HG03139 (cell line): ENCODE data around the gene INAVA.
"Not testable (repeated sequence)": the region's sequence is repeated elsewhere in the genome, so short reads cannot be mapped to it uniquely, and the experiment has no call there.

ENCODE experiments used
- ATAC-seq: cut with Tn5 transposase; IDR thresholded peaks from one replicate; pipeline ENCODE4 v1.9.1; 2021; ENCODE audit not compliant: unreplicated experiment

Gene INAVA

DNA sequence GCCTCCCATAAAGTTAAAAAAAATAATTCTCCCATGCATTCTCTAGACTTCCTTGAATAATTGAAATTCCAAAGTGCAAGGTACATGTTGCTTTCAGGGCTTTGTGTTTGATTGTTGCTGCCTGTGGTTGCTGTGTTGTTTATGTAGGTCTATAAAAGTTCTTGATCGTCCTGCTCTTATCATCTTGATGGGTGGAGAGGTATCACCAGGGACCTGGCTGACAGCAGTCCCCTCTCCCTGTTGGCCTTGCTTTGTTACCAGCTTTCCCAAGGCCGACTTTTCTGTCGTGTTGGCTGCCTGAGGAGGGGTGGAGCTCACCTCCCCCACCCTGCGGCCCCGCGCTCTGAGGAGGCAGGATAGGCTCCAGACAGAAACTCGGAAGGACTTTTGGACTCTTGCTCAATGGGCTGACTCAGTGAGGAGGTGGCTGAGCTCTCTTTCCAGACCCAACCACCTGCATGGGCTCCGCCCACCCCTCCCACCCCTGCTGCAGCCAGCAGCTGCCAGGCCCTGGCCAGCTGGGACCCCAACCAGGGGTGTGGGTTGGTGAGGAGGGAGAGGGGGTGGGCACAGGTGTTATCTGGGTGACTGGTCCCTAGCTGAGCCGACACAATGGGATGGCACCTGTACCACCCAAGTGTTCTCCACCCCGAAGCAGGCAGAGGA lies 2.0 kb downstream of the INAVA start:
- no peak for ATAC-seq

- no peak for ATAC-seq
These were observed 2.6 kb downstream of the INAVA start for GRCh38 chr1:200897259-200897658.

DNA sequence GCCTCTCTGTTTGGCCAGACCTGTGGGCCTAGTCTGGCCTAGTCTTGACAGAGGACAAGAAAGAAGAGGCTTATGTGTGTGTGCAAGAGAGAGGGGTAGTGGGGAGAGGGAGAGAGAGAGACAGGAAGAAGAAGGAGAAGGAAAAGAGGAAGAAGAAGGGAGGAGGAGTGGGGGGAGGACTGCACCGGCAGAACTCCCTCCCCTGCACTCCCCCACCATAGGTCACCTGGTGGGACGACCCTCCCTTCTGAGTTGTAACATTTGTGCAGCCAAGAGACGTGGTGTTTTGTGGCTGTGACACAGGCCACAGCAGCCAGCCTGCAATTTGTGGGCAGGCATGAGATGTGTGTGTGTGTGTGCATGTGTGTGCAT lies 4.3 kb downstream of the INAVA start:
- ATAC-seq: no peak

GRCh38 chr1:200899451-200899915 lies 4.8 kb downstream of the INAVA start:
- no peak for ATAC-seq

DNA sequence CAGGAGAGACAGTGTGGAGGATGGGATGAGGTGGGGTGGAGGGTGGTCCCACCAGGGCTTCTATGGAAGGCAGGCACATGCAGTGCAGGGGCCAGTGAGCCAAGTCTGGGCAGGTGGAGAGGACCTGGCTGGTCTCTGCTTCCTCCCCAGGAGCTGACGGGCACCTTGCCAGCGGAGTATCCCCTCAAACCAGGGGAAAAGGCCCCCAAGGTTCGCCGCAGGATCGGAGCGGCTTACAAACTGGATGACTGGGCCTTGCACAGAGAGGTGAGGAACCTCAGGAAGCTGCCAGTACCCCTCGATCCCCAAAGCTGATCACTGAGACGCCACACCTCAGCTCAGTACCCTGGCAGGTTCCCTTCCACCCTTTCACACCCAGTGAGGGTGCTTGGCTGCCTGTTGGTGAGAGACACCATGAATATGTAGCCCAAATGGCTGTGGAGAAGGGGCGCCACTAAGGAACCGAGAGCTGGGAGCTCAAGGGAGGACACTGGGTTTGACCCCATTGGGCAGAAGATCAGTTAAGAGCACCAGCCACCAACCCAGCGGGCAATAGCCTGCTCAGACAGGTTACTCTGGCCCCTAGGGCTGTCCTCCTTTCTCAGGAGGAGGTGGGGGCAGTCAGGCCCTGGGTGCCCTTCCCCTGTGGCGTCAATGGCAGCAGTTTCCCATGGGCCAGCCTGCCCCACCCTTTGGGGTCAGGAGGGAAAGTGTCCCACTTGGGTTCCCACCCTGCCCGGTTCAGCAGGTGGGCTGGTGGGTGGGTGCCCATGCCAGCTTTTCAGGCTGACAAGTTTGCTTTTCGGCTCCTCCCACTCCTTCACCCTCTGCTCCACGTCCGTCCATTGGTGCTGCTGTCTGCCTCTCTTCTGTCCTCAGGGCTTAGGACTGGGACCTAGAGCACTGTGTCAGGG lies 5.5 kb downstream of the INAVA start:
- ATAC-seq: no peak

DNA sequence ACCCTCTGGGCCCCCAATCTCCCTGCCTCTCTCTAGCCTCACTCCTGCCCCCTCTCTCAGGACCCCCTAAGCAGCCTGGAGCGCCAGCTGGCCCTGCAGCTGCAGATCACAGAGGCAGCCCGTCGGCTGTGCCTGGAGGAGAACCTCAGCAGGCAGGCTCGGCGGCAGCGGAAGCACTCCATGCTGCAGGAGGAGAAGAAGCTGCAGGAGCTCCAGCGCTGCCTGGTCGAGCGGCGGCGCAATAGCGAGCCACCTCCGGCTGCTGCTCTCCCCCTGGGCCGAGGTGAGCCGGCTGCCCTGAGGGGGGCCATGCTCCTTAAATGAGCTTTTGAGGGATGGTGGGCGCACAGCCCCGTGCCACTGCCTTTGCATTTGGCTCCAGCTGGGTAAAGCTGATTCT lies 6.2 kb downstream of the INAVA start:
- no peak for ATAC-seq

GRCh38 chr1:200901350-200901749 lies 6.7 kb downstream of the INAVA start:
- ATAC-seq: no peak

- ATAC-seq: no peak
These were observed 7.2 kb downstream of the INAVA start for GRCh38 chr1:200901796-200902444.

- ATAC-seq: no peak
These were observed 9.1 kb downstream of the INAVA start for GRCh38 chr1:200903793-200904192.

DNA sequence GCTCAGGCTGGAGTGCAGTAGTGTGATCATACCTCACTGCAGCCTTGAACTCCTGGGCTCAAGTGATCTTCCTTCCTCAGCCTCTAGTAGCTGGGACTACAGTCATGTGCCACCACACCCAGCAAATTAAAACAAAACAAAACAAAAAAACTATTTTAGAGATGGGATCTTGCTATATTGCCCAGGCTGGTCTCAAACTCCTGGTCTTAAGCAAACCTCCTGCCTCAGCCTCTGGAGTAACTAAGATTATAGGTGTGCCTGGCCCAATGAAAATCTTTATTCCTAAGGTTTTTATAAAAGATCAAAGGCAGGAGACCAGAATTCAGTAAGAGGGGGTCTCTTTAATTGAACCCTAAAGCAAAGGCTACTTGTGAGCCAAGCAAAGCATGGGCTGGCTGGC lies 10.1 kb downstream of the INAVA start:
- ATAC-seq: no peak

DNA sequence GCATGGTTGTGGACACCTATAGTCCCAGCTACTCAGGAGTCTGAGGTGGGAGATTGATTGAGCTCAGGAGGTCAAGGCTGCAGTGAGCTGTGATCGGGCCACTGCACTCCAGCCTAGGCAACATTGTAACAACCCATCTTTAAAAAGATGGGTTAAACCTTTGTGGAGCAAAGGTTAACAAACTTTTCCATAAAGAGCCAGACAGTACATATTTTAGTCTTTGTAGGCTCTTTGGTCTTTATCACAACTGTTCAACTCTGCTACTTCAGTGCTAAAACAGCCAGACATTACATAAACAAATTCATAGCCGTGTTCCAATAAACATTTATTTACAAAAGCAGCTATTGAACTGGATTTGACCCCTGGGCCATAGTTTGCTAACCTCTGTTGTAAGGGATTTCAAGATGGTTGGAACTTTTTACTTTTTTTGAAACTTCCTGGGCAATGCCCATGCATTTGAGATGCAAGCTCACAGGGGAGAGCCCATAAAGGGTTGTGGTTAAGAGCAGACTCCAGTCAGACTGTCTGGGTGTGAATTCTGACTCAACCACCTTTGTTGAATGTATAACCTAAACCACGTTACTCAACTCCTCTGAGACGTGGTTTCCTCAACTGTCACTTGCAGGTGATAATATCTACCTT lies 10.8 kb downstream of the INAVA start:
- ATAC-seq: no peak

DNA sequence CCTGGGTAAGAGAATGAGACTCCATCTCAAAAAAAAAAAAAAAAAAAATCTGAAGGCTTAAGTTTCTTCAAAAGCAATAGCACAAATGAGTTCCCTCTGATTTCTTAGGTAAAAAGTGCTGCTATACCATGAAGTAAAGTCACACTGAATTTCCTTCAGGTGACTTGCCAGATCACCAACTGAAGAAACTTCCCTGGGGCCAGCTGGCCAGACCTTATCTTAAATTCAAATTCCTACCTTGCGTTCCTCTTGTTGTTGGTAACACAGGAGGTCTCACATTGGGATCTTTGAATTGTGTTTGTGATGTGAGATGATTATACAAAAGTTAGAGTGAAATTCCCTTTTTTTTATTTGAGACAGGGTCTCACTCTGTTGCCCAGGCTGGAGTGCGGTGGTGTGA lies 11.8 kb downstream of the INAVA start:
- ATAC-seq: no peak

DNA sequence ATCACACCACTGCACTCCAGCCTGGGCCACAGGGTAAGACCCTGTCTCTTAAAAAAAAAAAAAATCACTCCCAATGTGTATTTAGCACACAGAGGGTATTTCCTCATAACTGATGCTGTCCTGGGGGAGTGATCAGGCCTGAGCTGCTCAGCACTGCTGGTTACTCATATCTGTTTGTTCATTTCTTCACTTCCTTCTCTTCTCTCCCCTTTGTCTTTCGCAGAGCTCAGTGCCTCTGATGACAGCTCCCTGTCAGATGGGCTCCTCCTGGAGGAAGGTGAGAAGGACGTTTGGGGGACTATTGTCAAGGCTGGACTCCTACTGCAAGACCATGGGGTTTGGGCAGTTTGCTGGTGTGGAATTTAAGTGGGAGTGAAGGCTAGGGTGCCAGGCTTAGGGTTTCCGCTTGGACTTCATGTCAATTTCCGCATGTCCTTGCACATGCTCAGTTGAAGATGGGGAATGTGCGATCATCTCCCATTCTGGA lies 13.0 kb downstream of the INAVA start:
- no peak for ATAC-seq

DNA sequence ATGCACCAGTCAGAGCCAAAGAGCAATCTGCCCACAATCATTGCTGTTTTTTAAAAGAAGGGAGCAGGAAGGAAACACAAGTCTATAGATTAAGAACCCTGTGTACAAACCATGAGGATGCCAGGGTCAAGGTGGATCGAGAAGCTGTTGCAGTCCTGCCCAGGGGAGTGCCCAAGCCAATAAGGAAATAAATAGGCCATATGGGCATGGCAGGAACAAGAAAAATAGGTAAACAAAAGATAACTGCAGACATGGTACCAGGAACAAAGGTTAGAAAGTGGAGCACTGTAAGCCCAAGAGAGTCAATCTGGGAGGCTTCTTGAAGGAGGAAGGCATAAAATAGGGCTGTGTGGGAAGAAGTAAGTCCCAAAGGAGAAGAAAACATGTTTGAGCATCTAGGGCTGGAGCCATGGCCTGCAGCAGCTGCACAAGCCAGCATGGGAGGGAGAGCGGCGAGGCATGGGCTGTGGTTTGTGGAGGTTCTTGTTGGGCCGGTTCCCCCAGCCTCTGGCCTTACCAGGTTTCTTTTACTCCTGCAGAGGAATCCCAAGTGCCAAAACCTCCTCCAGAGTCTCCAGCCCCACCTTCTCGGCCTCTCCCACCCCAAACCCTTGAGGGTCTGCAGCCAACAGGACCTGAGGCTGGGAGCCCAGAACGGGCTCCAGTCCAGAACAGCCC lies 13.6 kb downstream of the INAVA start:
- no peak for ATAC-seq

DNA sequence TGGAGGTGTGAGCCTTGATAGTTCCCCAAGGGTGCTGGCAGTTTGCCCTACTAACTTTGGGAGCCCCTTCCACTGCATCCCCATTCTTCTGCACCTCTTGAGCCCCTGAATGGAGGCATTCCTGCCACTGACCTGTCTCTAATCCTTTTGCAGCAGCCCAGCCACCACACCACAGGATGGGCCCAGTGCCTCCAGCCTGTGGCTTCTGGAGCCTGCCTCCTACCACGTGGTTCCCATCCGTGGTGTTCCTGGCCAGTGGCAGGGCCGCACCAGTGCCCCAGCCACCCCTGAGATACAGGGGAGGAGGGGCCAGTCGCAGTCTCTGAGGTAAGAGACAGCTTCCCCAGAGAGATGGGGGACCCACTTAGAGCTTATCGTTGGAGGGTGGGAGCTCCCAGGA lies 14.4 kb downstream of the INAVA start:
- no peak for ATAC-seq

- peak; percentile 48 for ATAC-seq
These were observed 15.1 kb downstream of the INAVA start for GRCh38 chr1:200909757-200910239.

GRCh38 chr1:200911361-200911760 lies 16.7 kb downstream of the INAVA start:
- no peak for ATAC-seq

- not testable (repeated sequence) for ATAC-seq
These were observed 17.2 kb downstream of the INAVA start for GRCh38 chr1:200911936-200912335.

GRCh38 chr1:200912737-200913407 lies 18.2 kb downstream of the INAVA start:
- ATAC-seq: no peak

- no peak for ATAC-seq
These were observed 21.5 kb downstream of the INAVA start for GRCh38 chr1:200916152-200916551.
